K562 (cell line): ENCODE data around the gene KLHL29. TPM values are rescaled to one million over a fixed set of nuclear protein-coding genes. Genes with fewer than 3 reads are reported as not detected.

Source experiments
- ATAC-seq: fragments of 200-7000 bp; cut with Tn5 transposase; 3 replicates; pipeline ENCODE4 v1.9.1; 2020; ENCODE audit warnings: moderate library complexity
- BruUV-seq: library from RNA; stranded (reverse); fragments of 400-500 nt; replicated peaks from 2 replicates; lab custom pipeline; 2021; lab: Mats Ljungman, UMichigan
- CTCF ChIA-PET: fragments of 300-600 bp; formaldehyde crosslinking; extraction: SDS; loops from one replicate; lab custom pipeline; 2021; ENCODE audit warnings: low intra/inter-chr PET ratio; lab: Yijun Ruan, JAX
- POLR2A ChIA-PET: fragments of 300-600, 350-650 bp; sonication (Branson Sonifier 250); formaldehyde crosslinking; extraction: SDS; loops from one replicate; lab custom pipeline; 2021; ENCODE audit warnings: antibody characterized with exemption, inconsistent platforms; lab: Yijun Ruan, JAX
- DNase-seq, 4 experiments: peaks; one replicate each; pipeline versions ENCODE4 v3.0.0 to v3.0.0-alpha.2; 2011 to 2018; ENCODE audit warnings: low spot score in 3 of 4, mixed read lengths in 3 of 4; ENCODE audit errors: extremely low read depth in 1 of 4
- FAIRE-seq: peaks from 2 replicates; lab custom pipeline; 2011; peaks lifted over from hg19 to GRCh38; lab: Jason Lieb, UNC
- H2AFZ ChIP-seq: 2 replicates; pipeline ENCODE4 v1.6.0; 2011; ENCODE audit warnings: low read depth, low read length, control low read depth, inconsistent platforms
- H3K27ac ChIP-seq: fragments of 200-600 bp; 3 replicates; pipeline ENCODE4 v1.8.0; 2011; ENCODE audit warnings: low read depth, mild to moderate bottlenecking, control low read depth, inconsistent platforms, low read length, moderate library complexity, mixed read lengths; ENCODE audit errors: extremely low read depth
- H3K27me3 ChIP-seq, 2 experiments: fragments of 300-600 bp in 1 of 2; 2 replicates in 1 of 2; 3 replicates in 1 of 2; pipeline versions ENCODE4 v1.6.0 to v1.8.0; 2011; ENCODE audit warnings: inconsistent platforms in 2 of 2, low read length in 2 of 2, mild to moderate bottlenecking in 1 of 2, mixed read lengths in 1 of 2, moderate library complexity in 1 of 2; ENCODE audit not compliant: control insufficient read depth in 2 of 2, insufficient read depth in 2 of 2
- H3K36me3 ChIP-seq: fragments of 300-600 bp; 3 replicates; pipeline ENCODE4 v1.8.0; 2011; ENCODE audit warnings: mild to moderate bottlenecking, low read length, inconsistent platforms; ENCODE audit not compliant: control insufficient read depth, insufficient read depth
- H3K4me1 ChIP-seq, 2 experiments: fragments of 200-600 bp in 1 of 2; replicated peaks in 1 of 2; 2 replicates in 1 of 2; 3 replicates in 1 of 2; pipeline versions ENCODE4 v1.5.1 to v1.8.0; 2011; ENCODE audit warnings: inconsistent platforms in 2 of 2, low read length in 2 of 2, mild to moderate bottlenecking in 1 of 2, mixed read lengths in 1 of 2, moderate library complexity in 1 of 2; ENCODE audit not compliant: control insufficient read depth in 2 of 2, insufficient read depth in 2 of 2
- H3K4me2 ChIP-seq: 2 replicates; pipeline ENCODE4 v1.6.1; 2011; ENCODE audit warnings: low read length, control low read depth, inconsistent platforms, mixed read lengths; ENCODE audit not compliant: insufficient read depth
- H3K4me3 ChIP-seq: fragments of 200-600 bp; sonication (generic), shearing (Covaris generic); 2 replicates; pipeline ENCODE4 v1.5.1; 2016; ENCODE audit warnings: control low read depth, inconsistent platforms
- H3K79me2 ChIP-seq: fragments of 200-600 bp; 3 replicates; pipeline ENCODE4 v1.8.0; 2011; ENCODE audit warnings: low read length, inconsistent platforms; ENCODE audit not compliant: control insufficient read depth, insufficient read depth
- H3K9ac ChIP-seq, 2 experiments: 2 replicates each; pipeline versions ENCODE4 v1.6.0 to v1.6.1; 2011; ENCODE audit warnings: low read depth in 2 of 2, low read length in 2 of 2, control low read depth in 1 of 2, inconsistent platforms in 1 of 2, mild to moderate bottlenecking in 1 of 2, mixed read lengths in 1 of 2; ENCODE audit not compliant: insufficient read depth in 1 of 2
- H3K9me1 ChIP-seq: one replicate; pipeline ENCODE4 v1.6.0; 2011; ENCODE audit warnings: inconsistent platforms, mild to moderate bottlenecking, low read length, moderate library complexity; ENCODE audit not compliant: control insufficient read depth, insufficient read depth
- H3K9me3 ChIP-seq: replicated peaks from 2 replicates; pipeline ENCODE4 v1.5.1; 2011; ENCODE audit warnings: low read depth, low read length, inconsistent platforms; ENCODE audit not compliant: control insufficient read depth, insufficient read depth
- H4K20me1 ChIP-seq: replicated peaks from 2 replicates; pipeline ENCODE4 v1.6.1; 2011; ENCODE audit warnings: low read length, inconsistent platforms, mixed read lengths; ENCODE audit not compliant: control insufficient read depth, insufficient read depth
- ARNT ChIP-seq, 2 experiments: fragments of 450-650 bp; IDR thresholded peaks; 2 replicates each; pipeline ENCODE4 v1.6.1; 2016; ENCODE audit warnings: mild to moderate bottlenecking in 1 of 2
- ATF1 ChIP-seq, 2 experiments: fragments of 450-650 bp in 1 of 2; IDR thresholded peaks; 2 replicates each; pipeline ENCODE4 v1.6.1; 2016; ENCODE audit warnings: missing compliant biosample characterization in 1 of 2, missing genetic modification characterization in 1 of 2
- CCNT2 ChIP-seq: IDR thresholded peaks from 2 replicates; pipeline ENCODE4 v1.6.1; 2011; ENCODE audit warnings: borderline replicate concordance, low read depth, mild to moderate bottlenecking, moderate library complexity, mixed read lengths, low read length; ENCODE audit not compliant: insufficient read length; ENCODE audit errors: extremely low read depth
- DACH1 ChIP-seq: fragments of 450-650 bp; IDR thresholded peaks from 2 replicates; pipeline ENCODE4 v1.6.1; 2018; ENCODE audit not compliant: partially characterized antibody
- DLX4 ChIP-seq: fragments of 250-450 bp; sonication (Bioruptor Pico); IDR thresholded peaks from 2 replicates; pipeline ENCODE4 v1.6.1; 2021; ENCODE audit warnings: mild to moderate bottlenecking
- MBD2 ChIP-seq: sonication (generic); IDR thresholded peaks from 2 replicates; pipeline ENCODE4 v1.6.1; 2016; ENCODE audit warnings: low read depth, borderline replicate concordance
- NEUROD1 ChIP-seq: fragments of 150-350 bp; IDR thresholded peaks from 2 replicates; pipeline ENCODE4 v1.6.1; 2014; ENCODE audit warnings: borderline replicate concordance, low read length, low read depth; ENCODE audit not compliant: partially characterized antibody
- RBBP5 ChIP-seq: fragments of 200-600 bp; sonication (generic); IDR thresholded peaks from 2 replicates; pipeline ENCODE4 v1.6.1; 2012; ENCODE audit warnings: borderline replicate concordance, mild to moderate bottlenecking, low read length, control low read depth, inconsistent platforms; ENCODE audit not compliant: insufficient read depth, poor library complexity, severe bottlenecking
- SAFB ChIP-seq: fragments of 200-400 bp; formaldehyde crosslinking; IDR thresholded peaks from 2 replicates; pipeline ENCODE4 v1.6.1; 2017; ENCODE audit warnings: low read depth, low read length, borderline replicate concordance
- SETDB1 ChIP-seq: IDR thresholded peaks from one replicate; pipeline ENCODE4 v1.6.1; 2012; ENCODE audit warnings: low read length, control low read depth, inconsistent platforms
- SRSF9 ChIP-seq: fragments of 200-400 bp; formaldehyde crosslinking; IDR thresholded peaks from 2 replicates; pipeline ENCODE4 v1.6.1; 2017; ENCODE audit warnings: low read depth, low read length, borderline replicate concordance
- TBL1XR1 ChIP-seq, 2 experiments: IDR thresholded peaks; 2 replicates each; pipeline ENCODE4 v1.6.1; 2012; ENCODE audit warnings: improper control_type of control experiment in 2 of 2, low read length in 2 of 2, mild to moderate bottlenecking in 1 of 2
- WGBS: fragments of 100-300 bp; shearing (Covaris generic); methylation state at CpG from one replicate; pipeline ENCODE4 v1.1.6; 2016; ENCODE audit warnings: low coverage, mixed read lengths; ENCODE audit not compliant: insufficient coverage; ENCODE audit errors: missing lambda C conversion rate; 5-methylcytosine and 5-hydroxymethylcytosine counted together
- in situ Hi-C: fragments of 300-500 bp; cut with MboI; formaldehyde crosslinking; loops from 4 replicates; pipeline ENCODE4 v1.15.0; 2018; ENCODE audit warnings: inconsistent platforms, mixed read lengths
- intact Hi-C: fragments of 100-400 bp; cut with micrococcal nuclease; formaldehyde crosslinking; loops from 2 replicates; pipeline ENCODE4 v1.14.2; 2022
- polyA plus RNA-seq, 8 experiments: library from polyadenylated mRNA; depleted of rRNA in 4 of 8; stranded (reverse) in 5 of 8; unstranded in 3 of 8; fragments of >200 nt; fragmentation: Nextera tagmentation in 2 of 8; fragmentation: Illumina TruSeq in 1 of 8; extraction: Ambion mirVana in 2 of 8; extraction: Trizol in 1 of 8; gene quantifications; 2 replicates each; pipeline versions ENCODE4 v1.2.1 to v1.2.3, GENCODE V29; 2011 to 2014; ENCODE audit warnings: inconsistent platforms in 1 of 8, missing spikeins in 1 of 8
- total RNA-seq, 7 experiments: library from RNA; depleted of rRNA in 6 of 7; stranded (reverse); fragments of >200 nt in 6 of 7; fragmentation: Illumina TruSeq in 2 of 7; extraction: Trizol in 2 of 7; gene quantifications; 2 replicates each; pipeline versions ENCODE4 v1.2.1 to v1.2.3, GENCODE V29; 2011 to 2021; ENCODE audit warnings: low replicate concordance in 1 of 7
- TF ChIP-seq, protein P1 (sequence below): fragments of 450-650 bp; IDR thresholded peaks from 2 replicates; pipeline ENCODE4 v1.6.1; 2016

KLHL29 gene
- total and polyA plus RNA-seq, 9 of the 15 experiments (the other 6 are each of a cell fraction or from before 2014, with no cell fraction given) = 0.03 to 0.31 (median 0.08) TPM; not detected in 1

DNA sequence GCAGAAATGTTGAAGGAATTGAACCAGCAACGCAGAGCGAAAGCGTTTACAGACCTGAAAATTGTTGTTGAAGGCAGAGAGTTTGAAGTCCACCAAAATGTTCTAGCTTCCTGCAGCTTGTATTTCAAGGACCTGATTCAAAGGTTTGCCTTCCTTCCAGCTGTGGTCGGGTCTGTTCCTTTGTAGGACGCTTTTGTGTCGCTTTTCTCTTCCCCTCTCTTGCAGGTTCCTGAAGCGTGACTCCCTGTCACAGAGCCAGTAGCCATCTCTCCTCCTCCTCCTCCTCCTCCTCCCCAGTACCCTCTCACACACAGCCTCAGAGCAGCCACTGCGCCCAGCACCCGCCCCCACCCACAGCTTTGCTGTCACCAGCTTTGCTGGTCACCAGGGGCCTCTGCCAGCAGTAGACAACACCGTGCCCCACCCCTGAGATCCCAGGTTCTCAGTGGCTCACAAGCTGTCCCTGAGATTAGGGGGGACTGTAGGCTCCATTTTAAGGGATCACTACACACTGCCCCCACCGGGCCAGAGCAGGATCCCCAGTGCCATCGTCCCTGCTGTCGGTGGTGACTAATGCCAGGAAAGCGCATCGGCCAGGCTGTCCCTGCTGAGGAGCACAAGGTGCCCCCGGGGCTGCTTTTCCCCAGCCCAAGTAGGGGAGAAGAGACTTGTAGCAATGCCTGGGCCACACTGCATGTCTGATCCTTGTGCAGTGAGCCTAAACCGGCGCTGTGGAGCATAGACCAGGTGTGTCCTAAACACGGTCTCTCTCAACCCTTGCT, 299.6 kb downstream of the KLHL29 start:
- in situ Hi-C loops = no loop called here
- no peak overlapping the region for H3K9ac ChIP-seq
- H3K4me3 ChIP-seq = no peak overlapping the region
- H3K9me3 ChIP-seq = no peaks in the 10 kb centered on the region
- H4K20me1 ChIP-seq = 0 out of 2 replicates have a peak, but pooled peaks cover 5% of the 10 kb centered on the region
- H3K4me2 ChIP-seq = no peak overlapping the region
- peaks cover 17 to 79% of the 10 kb centered on the region in 2 experiments; a peak in 4 of 5 replicates for H3K27me3 ChIP-seq
- H3K27ac ChIP-seq = no peak overlapping the region
- DNase-seq = no peak
- no peak for TF ChIP-seq ARNT (IDR thresholded peaks at IDR 0.05)
- no peak for TF ChIP-seq RBBP5
- no peak for TF ChIP-seq DACH1
- TF ChIP-seq CCNT2 = no peak
- TF ChIP-seq ATF1 (CRISPR knock-in tag; IDR thresholded peaks at IDR 0.05) = no peak
- TF ChIP-seq ATF1 (tag; IDR thresholded peaks at IDR 0.05) = no peak
- no peak for TF ChIP-seq SETDB1
- no peak for TF ChIP-seq MBD2
- no peak for TF ChIP-seq TBL1XR1 (IDR thresholded peaks at IDR 0.05; ENCODE audit: low read length in 2 of 2)
- no peak for TF ChIP-seq SRSF9
- no peak for TF ChIP-seq NEUROD1
- no peak for TF ChIP-seq SAFB
- TF ChIP-seq, protein P1, sequence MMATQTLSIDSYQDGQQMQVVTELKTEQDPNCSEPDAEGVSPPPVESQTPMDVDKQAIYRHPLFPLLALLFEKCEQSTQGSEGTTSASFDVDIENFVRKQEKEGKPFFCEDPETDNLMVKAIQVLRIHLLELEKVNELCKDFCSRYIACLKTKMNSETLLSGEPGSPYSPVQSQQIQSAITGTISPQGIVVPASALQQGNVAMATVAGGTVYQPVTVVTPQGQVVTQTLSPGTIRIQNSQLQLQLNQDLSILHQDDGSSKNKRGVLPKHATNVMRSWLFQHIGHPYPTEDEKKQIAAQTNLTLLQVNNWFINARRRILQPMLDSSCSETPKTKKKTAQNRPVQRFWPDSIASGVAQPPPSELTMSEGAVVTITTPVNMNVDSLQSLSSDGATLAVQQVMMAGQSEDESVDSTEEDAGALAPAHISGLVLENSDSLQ = no peak
- TF ChIP-seq DLX4 = no peak
- TF ChIP-seq, all 486 proteins: peak for 0
- H3K4me1 ChIP-seq = peaks cover 0 to 7% of the 10 kb centered on the region in 2 experiments; a peak in 2 of 5 replicates
- POLR2A ChIA-PET = interaction anchor here (0.6 kb wide), 1 partner anchor 228 kb away, joined by 4 read pairs; no protein-coding TSS in a partner anchor
- peaks cover 5% of the 10 kb centered on the region for H3K9me1 ChIP-seq
- WGBS = 4% methylated on average over 18 of the region's 19 CpGs
- ATAC-seq (peak; percentile 15; the same call in 2 of the 3 replicates), FAIRE-seq (no peak)
- CTCF ChIA-PET = no interaction called here
- intact Hi-C loops = no loop called here
- H2AFZ ChIP-seq = no peak overlapping the region
- H3K79me2 ChIP-seq = no peaks in the 10 kb centered on the region
- no TSS peak for BruUV-seq
- no peaks in the 10 kb centered on the region for H3K36me3 ChIP-seq
